Measurements from ENCODE around the gene DFFA. TPM values are rescaled to one million over a fixed set of nuclear protein-coding genes. Genes with fewer than 3 reads are reported as not detected.

DFFA gene, protein sequence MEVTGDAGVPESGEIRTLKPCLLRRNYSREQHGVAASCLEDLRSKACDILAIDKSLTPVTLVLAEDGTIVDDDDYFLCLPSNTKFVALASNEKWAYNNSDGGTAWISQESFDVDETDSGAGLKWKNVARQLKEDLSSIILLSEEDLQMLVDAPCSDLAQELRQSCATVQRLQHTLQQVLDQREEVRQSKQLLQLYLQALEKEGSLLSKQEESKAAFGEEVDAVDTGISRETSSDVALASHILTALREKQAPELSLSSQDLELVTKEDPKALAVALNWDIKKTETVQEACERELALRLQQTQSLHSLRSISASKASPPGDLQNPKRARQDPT
- total RNA-seq = 10 to 100 TPM; 28.1 to 28.6 TPM

DNA sequence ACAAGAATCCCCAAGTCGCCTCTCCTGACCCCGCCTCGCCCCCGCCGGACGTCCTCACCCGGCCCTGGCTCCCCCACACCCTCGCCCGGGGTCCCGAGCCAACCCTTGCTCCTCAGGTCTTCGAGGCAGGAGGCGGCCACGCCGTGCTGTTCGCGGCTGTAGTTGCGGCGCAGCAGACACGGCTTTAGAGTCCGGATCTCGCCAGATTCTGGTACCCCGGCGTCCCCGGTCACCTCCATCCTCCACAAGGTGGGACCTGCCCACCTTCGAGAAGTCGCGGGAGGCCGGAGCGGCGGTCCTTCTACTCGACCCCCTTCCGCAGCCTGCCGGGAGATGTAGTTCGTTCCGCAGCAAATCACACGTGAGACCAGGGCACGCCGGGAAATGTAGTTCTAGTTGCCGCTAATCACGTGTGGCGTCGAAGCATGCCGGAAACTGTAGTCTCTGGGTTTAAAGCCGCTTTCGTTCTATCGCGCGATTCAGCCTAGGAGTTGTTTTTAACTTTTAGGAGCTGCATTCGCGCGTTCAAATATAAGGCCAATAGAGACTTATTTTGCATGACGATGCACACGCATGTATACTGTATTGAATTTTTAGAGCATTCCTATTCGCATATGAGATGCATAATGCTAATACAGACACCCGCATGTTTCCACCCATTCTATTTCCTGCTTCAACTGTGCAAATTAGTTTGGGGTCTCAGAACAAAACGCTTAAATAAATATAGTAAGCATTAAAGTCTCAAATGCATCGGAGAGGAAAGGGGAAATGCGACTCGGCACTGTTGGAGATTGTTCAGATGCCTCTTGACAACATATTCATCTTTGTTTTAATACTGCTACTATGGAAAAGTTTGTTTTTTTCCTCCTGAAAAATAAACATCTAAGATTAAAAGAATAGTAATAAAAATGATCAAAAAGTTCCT, at the start of gene DFFA:
Gene DFFA (minus strand): TSS at position 310 of the 925 bp plus-strand sequence. CDS start 71 bp downstream, at position 239.
- no peaks in the 10 kb centered on the region for H3K27me3 Mint-ChIP-seq
- peaks cover 46% of the 10 kb centered on the region for H3K4me1 Mint-ChIP-seq
- H3K4me3 Mint-ChIP-seq = peak within 1 kb of the TSS; percentile 94
- CTCF ChIA-PET = interaction anchor here (2.0 kb wide), 1 partner anchor 42 kb away, joined by 4 read pairs; the partner anchor contains the start of gene CENPS
- POLR2A ChIA-PET = interaction anchor here (0.7 kb wide), 1 partner anchor 37 kb away, joined by 3 read pairs; no protein-coding TSS in a partner anchor
- peak; percentile 96 for DNase-seq
- H3K36me3 Mint-ChIP-seq (ENCODE audit: low read depth) = peaks cover 15% of the 10 kb centered on the region
- H3K27ac Mint-ChIP-seq = peak within 1 kb of the TSS; percentile 94
- no peaks in the 10 kb centered on the region for H3K9me3 Mint-ChIP-seq

DNA sequence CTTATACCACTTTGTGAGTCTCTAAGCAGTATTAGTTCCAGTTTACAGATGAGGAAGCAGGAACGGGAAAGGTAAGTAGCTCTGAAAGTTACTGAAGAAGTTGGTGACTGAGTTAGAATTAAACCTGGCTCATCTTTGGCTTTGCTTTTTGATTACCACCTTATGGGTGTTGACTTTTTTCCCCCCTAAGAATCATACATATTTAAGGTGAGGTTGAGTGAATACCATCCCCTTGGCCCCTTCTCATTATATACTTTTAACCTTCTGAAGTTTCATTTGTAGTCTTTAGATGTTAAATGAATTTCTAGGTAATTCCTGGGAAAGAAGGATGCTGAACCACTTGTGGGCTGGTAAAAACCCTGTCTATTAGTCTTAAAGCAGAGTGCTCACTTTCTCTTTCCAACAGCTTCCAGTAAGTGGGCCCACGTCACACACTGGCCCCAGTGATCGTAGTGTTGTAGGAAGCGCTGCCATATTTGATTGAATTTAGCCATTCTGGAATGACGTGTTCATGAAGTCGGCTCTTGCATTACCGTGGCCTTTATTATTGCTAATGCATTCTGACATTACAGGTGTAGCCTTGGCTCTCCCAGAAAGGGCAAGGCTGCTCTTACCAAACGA, 49.3 kb upstream of the DFFA start:
- Mint-ChIP-seq H3K9me3 (no peaks in the 10 kb centered on the region), H3K4me1 (peaks cover 41% of the 10 kb centered on the region), H3K27me3 (no peaks in the 10 kb centered on the region), H3K36me3 (ENCODE audit: low read depth) (peaks cover 15% of the 10 kb centered on the region), H3K4me3 (no peak overlapping the region), H3K27ac (no peak overlapping the region)
- POLR2A ChIA-PET = no interaction called here
- no peak for DNase-seq
- CTCF ChIA-PET = no interaction called here

DNA sequence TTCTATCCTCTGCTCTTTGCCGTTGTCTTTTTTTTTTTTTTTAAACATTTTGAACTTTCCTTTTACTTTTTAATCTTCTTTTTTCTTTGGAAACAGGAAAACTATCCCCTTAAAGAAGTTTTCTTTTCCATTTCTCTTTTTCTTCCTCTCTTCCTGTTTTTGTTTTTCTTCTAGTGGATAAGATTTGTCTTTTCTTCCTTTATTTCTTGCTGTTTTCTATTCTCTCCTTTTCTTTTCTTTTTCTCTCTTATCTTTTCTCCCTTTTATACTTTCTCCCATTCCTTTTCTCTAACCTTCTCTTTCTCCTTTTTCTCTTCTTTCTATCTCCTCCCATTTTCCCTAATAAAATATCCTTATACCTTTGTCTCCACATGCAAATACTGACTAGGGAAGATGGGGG, 48.6 kb upstream of the DFFA start:
- Mint-ChIP-seq H3K27me3 (no peaks in the 10 kb centered on the region), H3K4me3 (no peak overlapping the region), H3K4me1 (peaks cover 48% of the 10 kb centered on the region), H3K9me3 (no peaks in the 10 kb centered on the region), H3K36me3 (ENCODE audit: low read depth) (peaks cover 15% of the 10 kb centered on the region), H3K27ac (no peak overlapping the region)
- CTCF ChIA-PET = interaction anchor here (0.9 kb wide), 1 partner anchor 13 kb away, joined by 3 read pairs; no protein-coding TSS in a partner anchor
- no peak for DNase-seq
- POLR2A ChIA-PET = no interaction called here

DNA sequence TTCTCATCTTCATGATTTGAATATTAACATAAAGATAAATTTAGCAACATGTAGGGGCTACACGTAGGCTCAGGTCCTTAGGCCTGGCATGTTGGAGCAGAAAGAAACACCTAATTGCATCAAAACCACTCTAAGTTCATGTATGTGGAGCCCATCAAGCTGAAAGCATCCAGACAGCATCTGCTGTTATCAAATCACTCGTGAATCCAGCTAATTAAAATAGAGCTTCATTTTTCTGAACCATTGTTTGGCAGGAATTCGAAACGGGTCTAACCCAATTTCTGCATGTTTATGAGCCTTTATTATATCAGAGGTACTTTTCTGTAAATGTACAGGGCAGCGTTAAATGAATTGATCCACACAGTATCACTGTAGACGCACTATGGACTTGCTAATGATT, 48.2 kb upstream of the DFFA start:
- Mint-ChIP-seq H3K9me3 (no peaks in the 10 kb centered on the region), H3K36me3 (ENCODE audit: low read depth) (peaks cover 15% of the 10 kb centered on the region), H3K4me3 (no peak overlapping the region), H3K27me3 (no peaks in the 10 kb centered on the region), H3K27ac (no peak overlapping the region), H3K4me1 (peaks cover 53% of the 10 kb centered on the region)
- CTCF ChIA-PET = interaction anchor here (0.7 to 0.9 kb wide), 4 partner anchors 10 to 545 kb away, joined by 3 to 6 read pairs (median 4); no protein-coding TSS in a partner anchor
- POLR2A ChIA-PET = no interaction called here
- DNase-seq = no peak

DNA sequence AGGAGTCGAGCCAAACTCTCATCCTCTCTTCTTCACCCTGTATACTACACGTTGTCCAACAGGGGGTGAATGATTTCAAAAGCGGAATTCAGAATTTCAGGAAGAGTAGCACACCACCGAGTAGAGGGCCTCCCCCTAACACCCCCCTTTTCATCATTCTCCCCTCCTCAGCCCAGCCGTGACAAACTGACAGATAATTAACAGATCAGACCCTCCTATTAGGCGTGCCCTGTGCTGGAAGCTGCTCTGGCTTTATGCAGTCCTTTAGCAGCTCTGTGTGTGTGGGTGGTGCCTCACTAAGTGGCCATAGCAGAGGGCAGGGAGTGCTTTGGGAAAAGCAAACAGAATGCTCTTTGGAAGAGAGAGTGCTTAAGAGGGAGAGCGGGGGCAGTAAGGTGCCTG, 46.7 kb upstream of the DFFA start:
- Mint-ChIP-seq H3K36me3 (ENCODE audit: low read depth) (peaks cover 14% of the 10 kb centered on the region), H3K27ac (no peak overlapping the region), H3K9me3 (no peaks in the 10 kb centered on the region), H3K4me1 (peaks cover 59% of the 10 kb centered on the region), H3K27me3 (no peaks in the 10 kb centered on the region), H3K4me3 (no peak overlapping the region)
- CTCF ChIA-PET = no interaction called here
- no peak for DNase-seq
- POLR2A ChIA-PET = no interaction called here

DNA sequence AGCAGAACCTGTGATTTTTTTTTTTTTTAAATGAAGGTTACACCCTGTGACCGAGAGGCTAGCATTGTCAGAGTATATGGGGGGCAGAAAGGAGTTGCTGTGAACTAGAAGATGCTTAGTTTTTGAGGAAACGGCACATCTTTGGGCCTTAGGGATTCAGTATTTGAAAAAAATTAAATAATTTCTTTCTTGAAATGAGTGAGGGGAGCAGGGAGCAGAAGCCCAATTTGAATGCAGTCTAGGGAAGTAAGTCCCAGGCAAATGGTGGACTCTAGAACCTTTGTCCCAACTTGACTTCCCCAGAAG, 45.3 kb upstream of the DFFA start:
- H3K36me3 Mint-ChIP-seq (ENCODE audit: low read depth) = peaks cover 23% of the 10 kb centered on the region
- POLR2A ChIA-PET = no interaction called here
- H3K27me3 Mint-ChIP-seq = no peaks in the 10 kb centered on the region
- DNase-seq = no peak
- no peak overlapping the region for H3K27ac Mint-ChIP-seq
- peaks cover 72% of the 10 kb centered on the region for H3K4me1 Mint-ChIP-seq
- no peaks in the 10 kb centered on the region for H3K9me3 Mint-ChIP-seq
- CTCF ChIA-PET = interaction anchor here (0.6 to 0.7 kb wide), 2 partner anchors 49 to 446 kb away, joined by 4 read pairs; no protein-coding TSS in a partner anchor
- no peak overlapping the region for H3K4me3 Mint-ChIP-seq

DNA sequence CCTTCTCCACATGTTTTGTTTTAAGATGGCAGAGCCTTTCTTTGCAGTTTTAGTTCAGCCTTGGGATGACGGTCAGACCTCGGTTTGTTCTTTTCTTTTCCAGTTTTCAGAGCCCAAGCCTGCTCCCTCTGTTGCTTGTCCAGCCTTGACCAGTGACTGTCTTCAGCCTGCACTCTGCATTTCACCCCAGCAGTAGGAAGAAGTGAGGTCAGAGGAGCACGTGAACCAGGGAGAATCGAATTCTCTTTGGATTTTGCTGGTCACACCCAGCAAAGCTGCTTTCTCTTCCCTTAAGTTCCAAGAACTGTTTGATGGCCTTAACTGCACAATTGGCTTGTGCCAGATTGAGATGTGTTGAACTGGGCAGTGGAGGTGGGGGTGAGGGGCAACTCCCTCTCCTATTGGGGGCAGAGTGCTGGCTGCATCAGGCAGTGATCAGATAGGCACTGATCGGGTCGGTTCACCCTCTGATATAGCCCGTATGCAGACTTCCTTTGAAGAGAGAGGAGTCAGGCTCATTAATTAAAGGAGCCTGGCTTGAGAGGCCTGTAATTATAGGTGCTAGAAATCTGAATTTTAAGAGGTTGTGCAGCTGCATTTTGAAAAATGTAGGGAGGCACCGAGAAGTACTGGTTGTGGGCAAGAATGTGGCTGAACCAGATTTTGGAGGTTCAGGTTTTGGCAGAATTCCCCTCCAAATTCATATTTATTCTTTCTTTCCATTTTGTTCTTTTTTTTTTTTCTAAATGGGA, 44.8 kb upstream of the DFFA start:
- POLR2A ChIA-PET = no interaction called here

DNA sequence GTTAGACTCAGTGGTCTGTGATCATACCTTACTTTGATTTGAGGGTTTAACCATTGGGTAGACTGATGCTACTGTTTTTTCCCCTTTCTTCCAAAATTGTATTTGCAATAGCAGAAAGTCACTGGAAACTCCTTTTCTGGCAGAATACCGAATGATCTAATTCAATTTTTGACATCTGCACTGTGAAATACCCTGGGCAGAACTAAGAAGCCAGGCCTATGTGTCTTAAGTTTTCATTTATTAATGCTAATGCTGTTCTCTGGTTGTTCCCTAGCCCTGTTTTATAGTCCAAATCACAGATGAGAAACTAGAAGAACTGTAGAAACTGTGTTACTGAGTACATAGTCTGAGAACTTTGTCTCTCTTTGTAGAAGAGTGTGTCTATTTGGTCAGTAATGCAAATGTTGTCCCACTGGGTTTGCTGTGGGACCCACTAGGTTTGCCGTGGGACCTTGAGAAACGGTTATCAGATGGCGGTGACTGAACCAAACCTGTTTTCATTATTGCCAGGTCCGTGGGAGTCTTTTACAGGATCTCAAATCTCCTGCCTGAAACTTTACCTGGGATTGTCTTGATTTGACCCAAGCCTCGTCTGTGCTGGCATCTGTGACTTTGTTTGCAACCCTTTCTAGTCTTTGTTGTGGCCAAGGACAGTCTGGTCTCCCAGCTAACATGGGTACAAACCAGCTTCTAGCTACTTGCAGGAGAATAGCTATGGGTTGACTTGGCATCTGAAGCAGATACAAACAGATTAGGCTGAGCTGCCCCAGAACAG, 43.8 kb upstream of the DFFA start:
- no peaks in the 10 kb centered on the region for H3K9me3 Mint-ChIP-seq
- DNase-seq = no peak
- ChIA-PET CTCF (no interaction called here), POLR2A (no interaction called here)
- no peaks in the 10 kb centered on the region for H3K27me3 Mint-ChIP-seq
- no peak overlapping the region for H3K27ac Mint-ChIP-seq
- peaks cover 22% of the 10 kb centered on the region for H3K36me3 Mint-ChIP-seq (ENCODE audit: low read depth)
- H3K4me1 Mint-ChIP-seq = peaks cover 71% of the 10 kb centered on the region
- H3K4me3 Mint-ChIP-seq = no peak overlapping the region

More for the DNA sequence above, 44.8 kb upstream of the DFFA start:
- peaks cover 71% of the 10 kb centered on the region for H3K4me1 Mint-ChIP-seq
- no peak overlapping the region for H3K4me3 Mint-ChIP-seq
- H3K36me3 Mint-ChIP-seq (ENCODE audit: low read depth) = peaks cover 23% of the 10 kb centered on the region
- no peaks in the 10 kb centered on the region for H3K27me3 Mint-ChIP-seq
- CTCF ChIA-PET = interaction anchor here (0.6 to 0.7 kb wide), 2 partner anchors 50 to 446 kb away, joined by 4 read pairs; no protein-coding TSS in a partner anchor
- H3K9me3 Mint-ChIP-seq = no peaks in the 10 kb centered on the region
- DNase-seq = no peak
- H3K27ac Mint-ChIP-seq = no peak overlapping the region

DNA sequence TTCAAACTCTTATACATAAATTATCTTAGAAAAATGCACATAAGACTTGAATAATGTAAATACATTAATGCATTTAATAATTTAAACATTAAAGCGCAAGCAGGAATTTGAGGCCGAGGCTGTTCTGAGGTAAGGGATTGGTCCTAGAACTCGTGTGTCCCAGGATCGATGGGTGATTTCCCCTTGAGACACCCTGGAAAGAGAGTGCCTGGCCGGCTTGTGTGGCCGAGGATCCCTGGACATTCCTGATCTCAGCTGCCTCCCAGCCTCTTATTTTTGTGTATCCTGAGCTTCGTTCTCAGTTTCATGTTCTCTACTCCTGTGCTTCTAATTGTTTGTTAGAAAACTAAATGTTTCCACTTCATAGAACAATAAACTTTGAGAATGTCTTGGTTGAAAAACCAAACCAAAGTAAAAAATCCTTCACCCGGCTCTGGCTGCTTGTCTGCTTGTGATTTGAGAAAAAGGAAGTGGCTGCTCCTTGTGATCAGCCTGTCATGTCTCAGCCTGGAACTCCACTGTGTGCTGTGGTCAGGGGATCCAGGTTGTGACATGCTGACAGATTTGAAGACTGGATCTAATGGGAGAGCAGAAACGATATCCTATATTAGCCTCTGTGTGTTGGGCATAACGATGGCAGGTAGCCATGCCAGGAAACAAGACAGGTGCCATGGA, 43.1 kb upstream of the DFFA start:
- ChIA-PET POLR2A (interaction anchor here (0.6 kb wide), 1 partner anchor 10 kb away, joined by 3 read pairs; no protein-coding TSS in a partner anchor), CTCF (interaction anchor here (1.4 kb wide), 1 partner anchor 30 kb away, joined by 3 read pairs; no protein-coding TSS in a partner anchor)
- peaks cover 17% of the 10 kb centered on the region for H3K36me3 Mint-ChIP-seq (ENCODE audit: low read depth)
- H3K27me3 Mint-ChIP-seq = no peaks in the 10 kb centered on the region
- DNase-seq = no peak
- peaks cover 72% of the 10 kb centered on the region for H3K4me1 Mint-ChIP-seq
- no peaks in the 10 kb centered on the region for H3K9me3 Mint-ChIP-seq
- no peak overlapping the region for H3K27ac Mint-ChIP-seq
- no peak overlapping the region for H3K4me3 Mint-ChIP-seq

DNA sequence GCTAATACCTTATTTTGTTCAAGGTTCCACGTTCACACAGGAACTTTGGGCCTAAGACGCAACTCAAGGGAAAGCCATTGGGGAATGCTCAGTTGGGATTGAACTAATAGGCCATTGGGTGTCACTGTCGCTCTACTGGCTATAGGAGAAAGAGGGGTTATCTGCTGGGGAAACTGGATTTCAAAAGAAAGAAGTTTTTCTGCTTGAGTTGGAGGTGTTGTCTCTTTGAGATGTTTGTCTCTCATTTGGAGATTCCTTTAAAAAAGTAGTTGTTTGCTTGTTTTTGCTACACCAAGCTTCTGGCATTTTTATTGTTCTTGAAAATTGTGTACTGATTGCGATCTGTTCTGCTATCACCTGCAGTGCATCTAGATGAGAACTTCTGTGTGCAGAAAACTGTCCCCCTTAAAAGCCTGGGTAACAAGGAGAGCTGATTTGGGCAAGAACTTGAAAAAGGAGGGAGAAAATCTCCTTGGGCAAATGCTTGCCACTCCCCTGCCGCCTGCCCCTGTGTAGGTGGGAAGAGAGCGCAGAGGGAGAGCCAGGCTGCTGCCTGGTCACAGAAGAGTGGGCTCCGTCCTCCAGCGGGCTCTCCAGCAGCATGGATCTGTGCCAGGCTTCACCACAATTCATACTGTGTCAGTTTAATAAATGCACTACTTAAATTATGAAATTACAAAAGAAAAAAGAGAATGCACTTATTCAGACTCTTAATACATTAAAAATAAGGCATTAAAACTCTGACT, 42.3 kb upstream of the DFFA start:
- DNase-seq = peak; percentile 30
- H3K36me3 Mint-ChIP-seq (ENCODE audit: low read depth) = peaks cover 16% of the 10 kb centered on the region
- ChIA-PET POLR2A (interaction anchor here (0.6 kb wide), 1 partner anchor 11 kb away, joined by 3 read pairs; no protein-coding TSS in a partner anchor), CTCF (interaction anchor here (1.3 to 1.7 kb wide), 3 partner anchors 8 to 29 kb away, joined by 3 to 4 read pairs (median 4); no protein-coding TSS in a partner anchor)
- H3K4me1 Mint-ChIP-seq = peaks cover 77% of the 10 kb centered on the region
- no peak overlapping the region for H3K4me3 Mint-ChIP-seq
- H3K27ac Mint-ChIP-seq = peak overlapping the region; percentile 37
- no peaks in the 10 kb centered on the region for H3K9me3 Mint-ChIP-seq
- H3K27me3 Mint-ChIP-seq = no peaks in the 10 kb centered on the region

DNA sequence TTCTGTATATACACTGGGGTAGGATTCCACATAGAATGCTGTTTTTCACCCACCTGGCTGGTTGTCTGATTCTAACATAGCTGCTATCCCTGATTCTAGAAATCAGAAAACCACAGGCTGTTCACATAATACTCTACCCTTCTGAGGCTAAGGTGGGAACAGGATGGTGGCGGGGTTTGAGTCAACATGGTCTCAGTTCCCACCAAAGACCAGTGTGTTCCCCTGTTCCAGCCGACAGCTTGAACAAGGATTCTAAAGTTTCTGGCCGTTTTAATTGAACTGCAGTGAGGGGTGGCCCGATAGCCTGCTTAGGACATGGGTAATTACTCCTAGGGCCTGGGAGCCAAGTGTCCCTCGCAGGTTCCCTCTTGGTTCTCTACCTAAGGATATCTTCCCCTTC, 40.9 kb upstream of the DFFA start:
- Mint-ChIP-seq H3K9me3 (no peaks in the 10 kb centered on the region), H3K4me3 (no peak overlapping the region)

More for the DNA sequence above, 40.9 kb upstream of the DFFA start:
- POLR2A ChIA-PET = no interaction called here
- CTCF ChIA-PET = interaction anchor here (0.7 to 1.9 kb wide), 5 partner anchors 10 to 33 kb away, joined by 3 to 4 read pairs (median 4); no protein-coding TSS in a partner anchor
- Mint-ChIP-seq H3K27me3 (no peaks in the 10 kb centered on the region), H3K4me1 (peaks cover 86% of the 10 kb centered on the region), H3K36me3 (ENCODE audit: low read depth) (peaks cover 17% of the 10 kb centered on the region), H3K27ac (peak overlapping the region; percentile 74)
- no peak for DNase-seq

Measured in activated CD4-positive, alpha-beta T cell treated with anti-CD3 and anti-CD28 coated beads, Interleukin-2, amount 10 ng/mL, durations not matched to agents 7 days and 5 days (primary cell).